ENCODE measurements around the gene UBE2D4. TPM values are rescaled to one million over a fixed set of nuclear protein-coding genes. Genes with fewer than 3 reads are reported as not detected.

UBE2D4 gene
- 1 to 10 TPM; 6.3 to 6.8 TPM for total RNA-seq

GRCh38 chr7:43925984-43926797, at the start of gene UBE2D4:
TSS of gene UBE2D4 (plus strand) at chr7:43926436. CDS start at chr7:43926533, 97 bp downstream.
- DNase-seq (peak; percentile 90), ATAC-seq (peak; percentile 95)
- Mint-ChIP-seq H3K4me1 (ENCODE audit: low read depth) (peaks cover 31% of the 10 kb centered on the region), H3K36me3 (ENCODE audit: low read depth) (peaks cover 7% of the 10 kb centered on the region), H3K9me3 (ENCODE audit: insufficient read depth) (no peaks in the 10 kb centered on the region), H3K27ac (peak within 1 kb of the TSS; percentile 93), H3K27me3 (ENCODE audit: low read depth) (no peaks in the 10 kb centered on the region), H3K4me3 (peak within 1 kb of the TSS; percentile 84)
- ChIA-PET POLR2A (interaction anchor here (0.6 to 2.1 kb wide), 2 partner anchors 19 to 57 kb away, joined by 3 to 4 read pairs; partner anchors contain the start of genes MRPS24 and URGCP), CTCF (no interaction called here)

DNA sequence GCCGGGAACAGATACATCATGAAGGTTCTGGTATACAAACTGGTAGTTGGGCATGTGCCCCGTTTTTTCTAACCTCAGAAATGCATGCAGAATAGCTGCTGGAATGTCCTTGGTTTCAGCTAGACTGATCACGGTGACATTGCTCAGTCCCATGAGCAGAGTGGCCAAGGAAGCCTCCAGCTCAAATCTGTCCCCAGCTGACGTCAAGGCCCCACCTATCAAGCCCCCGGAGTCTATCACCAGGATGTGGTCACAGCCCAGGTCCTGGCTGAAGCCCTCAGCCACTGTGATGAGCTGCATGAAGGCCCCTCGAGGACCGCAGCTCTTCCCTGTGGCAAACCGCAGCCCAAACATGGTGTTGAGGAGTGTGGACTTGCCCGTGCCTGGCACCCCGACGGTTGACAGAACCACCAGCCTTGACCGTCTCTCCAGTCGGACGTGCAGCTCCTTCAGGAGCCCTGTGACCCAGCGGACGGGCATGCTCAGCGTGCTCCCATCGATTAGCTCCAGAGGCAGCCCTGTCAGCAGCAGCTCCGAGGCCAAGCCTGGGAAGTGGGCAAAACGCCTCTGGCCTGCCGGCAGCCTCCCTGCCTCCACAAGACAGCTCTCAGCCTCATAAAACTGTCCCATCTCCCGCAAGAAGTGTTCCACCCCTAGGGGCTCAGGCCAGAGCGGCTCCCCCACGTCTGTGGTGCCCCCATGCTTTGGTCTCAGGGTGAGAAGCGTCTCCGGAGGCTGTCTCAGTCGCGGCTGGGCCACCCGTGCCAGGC, 49.1 kb upstream of the UBE2D4 start:
- Mint-ChIP-seq H3K4me1 (ENCODE audit: low read depth) (peaks cover 3% of the 10 kb centered on the region), H3K27me3 (ENCODE audit: low read depth) (no peaks in the 10 kb centered on the region), H3K4me3 (no peak overlapping the region), H3K9me3 (ENCODE audit: insufficient read depth) (no peaks in the 10 kb centered on the region), H3K36me3 (ENCODE audit: low read depth) (peaks cover 53% of the 10 kb centered on the region), H3K27ac (no peak overlapping the region)
- ATAC-seq (no peak), DNase-seq (no peak)
- ChIA-PET POLR2A (interaction anchor here (0.8 kb wide), 1 partner anchor 26 kb away, joined by 3 read pairs; no protein-coding TSS in a partner anchor), CTCF (no interaction called here)

DNA sequence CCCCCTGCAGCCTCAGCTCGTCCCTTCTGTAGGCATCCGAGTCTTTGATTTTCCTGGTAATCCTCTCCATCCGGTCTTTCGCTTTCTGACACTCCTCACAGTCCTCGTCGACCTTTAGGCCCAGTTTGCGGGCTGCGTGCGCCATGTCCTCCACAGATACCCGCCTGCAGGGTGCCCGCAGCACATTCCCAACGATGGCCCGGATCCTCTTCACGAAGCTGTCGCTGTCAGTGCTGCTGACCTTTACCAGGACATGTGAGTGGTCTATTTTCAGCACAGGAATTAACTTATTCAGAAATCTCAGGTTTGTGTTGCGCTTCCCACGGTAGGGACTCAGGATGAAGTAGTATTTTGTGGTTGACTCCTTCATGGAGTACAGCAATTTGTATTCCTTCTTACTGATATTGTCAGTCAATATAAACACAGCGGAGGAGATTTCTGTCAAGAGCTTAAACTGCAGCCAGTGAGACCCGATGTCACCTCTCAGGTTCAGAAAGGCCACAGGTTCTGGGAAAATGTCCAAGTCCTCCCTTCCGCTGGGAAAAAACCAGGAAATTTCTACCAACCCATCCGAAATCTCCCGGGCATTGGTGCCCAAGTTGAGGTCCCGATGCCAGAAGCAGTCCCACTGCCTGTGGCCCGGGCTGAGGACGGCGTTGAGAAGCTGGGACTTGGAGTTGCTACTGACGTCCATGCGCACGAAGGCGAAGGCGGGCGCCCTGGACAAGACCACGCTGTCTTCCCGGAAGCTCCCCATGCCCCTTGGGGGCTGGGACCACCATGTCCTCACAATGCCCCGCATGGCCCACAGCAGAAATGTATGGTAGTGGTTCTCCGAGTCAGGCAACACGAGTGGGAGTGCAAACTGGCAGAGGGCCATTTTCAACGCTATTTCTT, 48.0 kb upstream of the UBE2D4 start:
- DNase-seq (no peak), ATAC-seq (no peak)
- no peak overlapping the region for H3K27ac Mint-ChIP-seq
- no peaks in the 10 kb centered on the region for H3K27me3 Mint-ChIP-seq (ENCODE audit: low read depth)
- H3K36me3 Mint-ChIP-seq (ENCODE audit: low read depth) = peaks cover 53% of the 10 kb centered on the region
- ChIA-PET POLR2A (interaction anchor here (1.1 kb wide), 1 partner anchor 66 kb away, joined by 3 read pairs; no protein-coding TSS in a partner anchor), CTCF (no interaction called here)
- peaks cover 3% of the 10 kb centered on the region for H3K4me1 Mint-ChIP-seq (ENCODE audit: low read depth)
- H3K4me3 Mint-ChIP-seq = no peak overlapping the region
- no peaks in the 10 kb centered on the region for H3K9me3 Mint-ChIP-seq (ENCODE audit: insufficient read depth)

DNA sequence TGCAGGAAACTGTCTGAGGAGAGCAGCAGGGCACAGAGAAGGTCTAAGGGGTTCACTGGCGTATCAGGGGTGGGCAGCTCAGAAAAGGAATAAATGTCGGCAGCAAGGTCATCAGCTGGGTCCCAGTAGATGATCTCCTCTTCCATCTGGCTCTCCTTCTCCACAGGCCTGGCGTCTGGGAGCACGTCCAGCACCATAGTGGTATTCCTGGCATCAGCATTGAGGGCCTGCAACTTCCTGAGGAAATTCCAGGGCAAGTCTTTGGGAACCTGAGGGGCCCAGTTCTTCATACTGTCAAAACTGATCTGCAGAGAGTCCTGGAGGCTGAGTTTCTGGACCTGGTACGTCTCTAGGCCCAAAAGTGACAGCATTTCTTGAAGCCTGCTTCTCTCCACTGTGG, 47.4 kb upstream of the UBE2D4 start:
- H3K4me1 Mint-ChIP-seq (ENCODE audit: low read depth) = peaks cover 3% of the 10 kb centered on the region
- H3K27me3 Mint-ChIP-seq (ENCODE audit: low read depth) = no peaks in the 10 kb centered on the region
- no peaks in the 10 kb centered on the region for H3K9me3 Mint-ChIP-seq (ENCODE audit: insufficient read depth)
- ATAC-seq (no peak), DNase-seq (no peak)
- no peak overlapping the region for H3K27ac Mint-ChIP-seq
- ChIA-PET POLR2A (interaction anchor here (1.1 kb wide), 1 partner anchor 65 kb away, joined by 3 read pairs; no protein-coding TSS in a partner anchor), CTCF (no interaction called here)
- H3K36me3 Mint-ChIP-seq (ENCODE audit: low read depth) = peaks cover 55% of the 10 kb centered on the region
- no peak overlapping the region for H3K4me3 Mint-ChIP-seq

DNA sequence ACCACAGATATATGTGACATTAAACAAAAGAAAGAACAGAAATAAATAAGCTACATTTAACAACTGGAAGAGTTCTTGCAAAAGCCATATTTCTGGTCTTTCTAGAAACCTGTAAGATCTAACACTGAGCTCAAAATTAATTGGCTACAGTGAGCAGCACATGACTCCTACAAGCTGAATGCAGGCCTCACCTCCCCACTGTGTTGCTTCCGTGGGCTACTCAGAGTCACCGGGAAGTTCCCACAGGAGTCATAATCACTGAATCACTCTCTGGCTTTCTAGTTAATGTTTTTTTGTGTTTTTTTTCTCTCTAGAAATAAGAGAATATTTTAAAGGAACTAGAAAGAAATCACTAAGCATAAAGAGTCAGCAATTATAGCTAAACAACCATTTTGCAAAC, 46.8 kb upstream of the UBE2D4 start:
- no peak for DNase-seq
- no peak overlapping the region for H3K27ac Mint-ChIP-seq
- H3K4me3 Mint-ChIP-seq = no peak overlapping the region
- H3K36me3 Mint-ChIP-seq (ENCODE audit: low read depth) = peaks cover 58% of the 10 kb centered on the region
- POLR2A ChIA-PET = interaction anchor here (1.1 kb wide), 1 partner anchor 64 kb away, joined by 3 read pairs; no protein-coding TSS in a partner anchor
- H3K27me3 Mint-ChIP-seq (ENCODE audit: low read depth) = no peaks in the 10 kb centered on the region
- ATAC-seq = no peak
- CTCF ChIA-PET = interaction anchor here (0.9 kb wide), 1 partner anchor 40 kb away, joined by 5 read pairs; no protein-coding TSS in a partner anchor
- H3K4me1 Mint-ChIP-seq (ENCODE audit: low read depth) = peaks cover 3% of the 10 kb centered on the region
- no peaks in the 10 kb centered on the region for H3K9me3 Mint-ChIP-seq (ENCODE audit: insufficient read depth)

DNA sequence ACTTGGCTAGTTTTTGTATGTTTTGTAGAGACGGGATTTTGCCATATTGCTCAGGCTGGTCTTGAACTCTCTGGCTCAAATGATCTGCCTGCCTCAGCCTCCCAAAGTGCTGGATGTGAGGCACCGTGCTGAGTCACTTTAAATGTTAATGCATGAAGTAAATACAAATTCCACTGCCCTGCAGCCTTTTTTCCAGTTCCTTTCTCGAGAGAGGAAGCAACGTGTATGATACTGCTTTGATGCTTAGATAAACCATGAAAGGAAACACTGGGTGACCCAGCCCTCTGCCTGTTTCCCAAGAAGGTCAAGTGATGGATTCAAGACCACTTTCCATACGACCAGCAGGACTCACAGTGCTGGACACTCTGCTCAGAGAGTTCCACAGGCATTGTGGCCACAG, 45.6 kb upstream of the UBE2D4 start:
- ChIA-PET POLR2A (no interaction called here), CTCF (interaction anchor here (1.5 kb wide), 1 partner anchor 41 kb away, joined by 3 read pairs; no protein-coding TSS in a partner anchor)
- DNase-seq = no peak
- H3K9me3 Mint-ChIP-seq (ENCODE audit: insufficient read depth) = no peaks in the 10 kb centered on the region
- no peaks in the 10 kb centered on the region for H3K27me3 Mint-ChIP-seq (ENCODE audit: low read depth)
- no peak for ATAC-seq
- H3K27ac Mint-ChIP-seq = no peak overlapping the region
- peaks cover 3% of the 10 kb centered on the region for H3K4me1 Mint-ChIP-seq (ENCODE audit: low read depth)
- no peak overlapping the region for H3K4me3 Mint-ChIP-seq
- H3K36me3 Mint-ChIP-seq (ENCODE audit: low read depth) = peaks cover 58% of the 10 kb centered on the region

- ATAC-seq (no peak), DNase-seq (no peak)
- Mint-ChIP-seq H3K4me3 (no peak overlapping the region), H3K9me3 (ENCODE audit: insufficient read depth) (no peaks in the 10 kb centered on the region), H3K36me3 (ENCODE audit: low read depth) (peaks cover 36% of the 10 kb centered on the region), H3K27ac (no peak overlapping the region), H3K27me3 (ENCODE audit: low read depth) (no peaks in the 10 kb centered on the region), H3K4me1 (ENCODE audit: low read depth) (peaks cover 8% of the 10 kb centered on the region)
- ChIA-PET CTCF (interaction anchor here (1.3 kb wide), 1 partner anchor 10 kb away, joined by 3 read pairs; no protein-coding TSS in a partner anchor), POLR2A (no interaction called here)
Observed at GRCh38 chr7:43884209-43884608, 42.0 kb upstream of the UBE2D4 start.

- ATAC-seq = no peak
- ChIA-PET CTCF (interaction anchor here (1.3 kb wide), 1 partner anchor 10 kb away, joined by 3 read pairs; no protein-coding TSS in a partner anchor), POLR2A (no interaction called here)
- H3K27me3 Mint-ChIP-seq (ENCODE audit: low read depth) = no peaks in the 10 kb centered on the region
- H3K4me1 Mint-ChIP-seq (ENCODE audit: low read depth) = peaks cover 11% of the 10 kb centered on the region
- H3K4me3 Mint-ChIP-seq = no peak overlapping the region
- peaks cover 36% of the 10 kb centered on the region for H3K36me3 Mint-ChIP-seq (ENCODE audit: low read depth)
- no peaks in the 10 kb centered on the region for H3K9me3 Mint-ChIP-seq (ENCODE audit: insufficient read depth)
- no peak for DNase-seq
- H3K27ac Mint-ChIP-seq = no peak overlapping the region
Observed at GRCh38 chr7:43884617-43885016, 41.6 kb upstream of the UBE2D4 start.

DNA sequence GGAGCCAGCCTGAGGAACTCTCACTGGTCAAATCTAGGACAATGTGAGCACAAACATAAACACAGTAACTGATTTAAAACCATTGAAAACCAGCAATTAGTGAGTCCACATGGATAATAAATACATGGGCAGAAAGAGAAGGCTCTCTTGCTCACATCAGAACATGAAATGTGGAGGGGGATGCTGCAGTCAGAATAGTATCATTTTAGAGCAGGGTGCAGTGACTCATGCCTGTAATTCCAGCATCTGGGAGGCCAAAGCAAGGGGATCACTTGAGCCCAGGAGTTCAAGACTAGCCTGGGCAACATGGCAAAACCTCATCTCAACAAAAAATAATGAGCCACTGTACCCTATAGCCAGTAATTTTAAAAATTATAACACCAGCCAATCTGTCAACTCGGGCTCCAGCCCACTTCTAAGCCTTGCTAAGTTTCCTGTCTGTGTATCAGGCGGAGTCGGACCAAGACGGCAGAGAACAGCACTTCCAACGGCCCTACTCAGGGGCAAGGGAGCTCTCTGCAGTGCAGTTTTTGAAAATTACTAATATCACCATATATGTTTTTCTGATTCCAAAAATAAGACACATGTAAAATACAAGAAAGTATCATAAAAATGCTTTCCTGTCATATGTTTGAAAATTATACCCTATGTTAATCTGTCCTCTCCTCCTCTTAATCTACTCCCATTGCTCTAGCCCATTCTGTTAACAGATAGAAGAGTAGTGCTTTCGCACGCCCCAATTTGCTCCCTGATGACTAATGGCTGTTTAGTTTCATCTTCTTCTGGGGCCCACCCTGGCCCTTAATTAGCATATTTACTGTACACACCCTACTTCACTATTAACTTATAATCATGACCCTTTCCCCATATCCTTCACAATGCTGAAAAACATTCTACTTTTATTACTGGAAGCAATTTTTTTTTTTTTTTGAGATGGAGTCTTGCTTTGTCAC, 37.0 kb upstream of the UBE2D4 start:
- H3K4me3 Mint-ChIP-seq = no peak overlapping the region
- H3K9me3 Mint-ChIP-seq (ENCODE audit: insufficient read depth) = no peaks in the 10 kb centered on the region
- no peaks in the 10 kb centered on the region for H3K27me3 Mint-ChIP-seq (ENCODE audit: low read depth)
- H3K36me3 Mint-ChIP-seq (ENCODE audit: low read depth) = peaks cover 10% of the 10 kb centered on the region
- ChIA-PET POLR2A (no interaction called here), CTCF (no interaction called here)
- H3K4me1 Mint-ChIP-seq (ENCODE audit: low read depth) = peaks cover 31% of the 10 kb centered on the region
- no peak for DNase-seq
- no peak overlapping the region for H3K27ac Mint-ChIP-seq
- ATAC-seq = no peak

GRCh38 chr7:43890468-43890867, 35.8 kb upstream of the UBE2D4 start:
- peaks cover 15% of the 10 kb centered on the region for H3K36me3 Mint-ChIP-seq (ENCODE audit: low read depth)
- H3K27me3 Mint-ChIP-seq (ENCODE audit: low read depth) = no peaks in the 10 kb centered on the region
- ATAC-seq (no peak), DNase-seq (no peak)
- ChIA-PET CTCF (no interaction called here), POLR2A (no interaction called here)
- H3K27ac Mint-ChIP-seq = no peak overlapping the region
- peaks cover 31% of the 10 kb centered on the region for H3K4me1 Mint-ChIP-seq (ENCODE audit: low read depth)
- H3K4me3 Mint-ChIP-seq = no peak overlapping the region
- no peaks in the 10 kb centered on the region for H3K9me3 Mint-ChIP-seq (ENCODE audit: insufficient read depth)
